Measurements from ENCODE around the gene TCAF1.
"Not testable (repeated sequence)": the region's sequence is repeated elsewhere in the genome, so short reads cannot be mapped to it uniquely, and the experiment has no call there.

TCAF1 gene

GRCh38 chr7:143882020-143882603 is 19.9 kb downstream of the TCAF1 start:
- TF ChIP-seq, protein P1, sequence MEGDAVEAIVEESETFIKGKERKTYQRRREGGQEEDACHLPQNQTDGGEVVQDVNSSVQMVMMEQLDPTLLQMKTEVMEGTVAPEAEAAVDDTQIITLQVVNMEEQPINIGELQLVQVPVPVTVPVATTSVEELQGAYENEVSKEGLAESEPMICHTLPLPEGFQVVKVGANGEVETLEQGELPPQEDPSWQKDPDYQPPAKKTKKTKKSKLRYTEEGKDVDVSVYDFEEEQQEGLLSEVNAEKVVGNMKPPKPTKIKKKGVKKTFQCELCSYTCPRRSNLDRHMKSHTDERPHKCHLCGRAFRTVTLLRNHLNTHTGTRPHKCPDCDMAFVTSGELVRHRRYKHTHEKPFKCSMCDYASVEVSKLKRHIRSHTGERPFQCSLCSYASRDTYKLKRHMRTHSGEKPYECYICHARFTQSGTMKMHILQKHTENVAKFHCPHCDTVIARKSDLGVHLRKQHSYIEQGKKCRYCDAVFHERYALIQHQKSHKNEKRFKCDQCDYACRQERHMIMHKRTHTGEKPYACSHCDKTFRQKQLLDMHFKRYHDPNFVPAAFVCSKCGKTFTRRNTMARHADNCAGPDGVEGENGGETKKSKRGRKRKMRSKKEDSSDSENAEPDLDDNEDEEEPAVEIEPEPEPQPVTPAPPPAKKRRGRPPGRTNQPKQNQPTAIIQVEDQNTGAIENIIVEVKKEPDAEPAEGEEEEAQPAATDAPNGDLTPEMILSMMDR (conservative IDR thresholded peaks at IDR 0.05; ENCODE audit: low read length) = no peak
- peak overlapping the region; percentile 79 for H3K4me3 ChIP-seq (ENCODE audit: low read length)
- DNase-seq (ENCODE audit: low read depth) = peak; percentile 51

DNA sequence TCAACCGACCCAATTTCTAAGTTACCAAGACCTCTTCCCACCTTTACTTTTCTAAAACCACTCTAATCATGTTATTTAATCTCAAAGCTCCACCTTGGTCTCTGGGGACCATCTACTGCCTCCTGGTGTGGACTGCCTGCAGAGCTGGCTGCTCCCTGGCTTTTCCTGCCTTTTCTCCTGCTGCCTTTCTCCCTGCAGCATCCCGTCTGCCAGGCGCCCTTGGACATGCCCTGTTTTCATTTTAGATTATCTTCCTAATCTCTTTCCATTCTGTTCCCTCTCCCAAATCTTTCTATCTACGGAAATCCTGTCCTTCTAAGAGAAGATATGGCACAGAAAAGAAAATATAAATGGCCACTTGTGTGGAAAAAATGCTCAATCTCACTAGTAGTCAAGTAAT is 23.1 kb downstream of the TCAF1 start:
- no peak for DNase-seq (ENCODE audit: low read depth)
- no peak overlapping the region for H3K4me3 ChIP-seq (ENCODE audit: low read length)
- TF ChIP-seq, protein P1 (conservative IDR thresholded peaks at IDR 0.05; ENCODE audit: low read length) = no peak; the same call in 1 of the 2 replicates

GRCh38 chr7:143877098-143877497 is 24.9 kb downstream of the TCAF1 start:
- DNase-seq (ENCODE audit: low read depth) = no peak
- TF ChIP-seq, protein P1 (conservative IDR thresholded peaks at IDR 0.05; ENCODE audit: low read length) = no peak
- no peak overlapping the region for H3K4me3 ChIP-seq (ENCODE audit: low read length)

DNA sequence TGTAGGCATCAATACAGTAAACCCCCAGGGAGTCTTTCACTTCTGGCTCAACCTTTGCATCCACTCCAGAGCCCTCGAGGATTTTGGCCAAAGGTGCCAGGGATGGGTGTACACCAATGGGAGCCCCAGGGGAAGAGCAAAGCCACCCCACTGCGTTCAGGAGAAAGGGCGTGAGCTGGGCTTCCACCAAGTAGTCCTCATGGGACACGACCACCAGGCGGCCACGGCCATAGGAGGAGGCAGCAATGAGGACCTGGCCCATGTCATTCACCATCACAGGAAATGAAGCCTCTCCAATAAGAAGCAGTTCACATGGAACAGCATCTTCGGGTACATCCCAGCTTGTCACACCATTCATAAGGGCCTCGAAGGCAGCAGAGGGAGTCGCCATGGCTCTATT is 25.8 kb downstream of the TCAF1 start:
- DNase-seq (ENCODE audit: low read depth) = no peak
- no peak overlapping the region for H3K4me3 ChIP-seq (ENCODE audit: low read length)
- TF ChIP-seq, protein P1 (conservative IDR thresholded peaks at IDR 0.05; ENCODE audit: low read length) = no peak

- DNase-seq (ENCODE audit: low read depth) = not testable (repeated sequence)
Measured at GRCh38 chr7:143873242-143873641, 28.7 kb downstream of the TCAF1 start.

DNA sequence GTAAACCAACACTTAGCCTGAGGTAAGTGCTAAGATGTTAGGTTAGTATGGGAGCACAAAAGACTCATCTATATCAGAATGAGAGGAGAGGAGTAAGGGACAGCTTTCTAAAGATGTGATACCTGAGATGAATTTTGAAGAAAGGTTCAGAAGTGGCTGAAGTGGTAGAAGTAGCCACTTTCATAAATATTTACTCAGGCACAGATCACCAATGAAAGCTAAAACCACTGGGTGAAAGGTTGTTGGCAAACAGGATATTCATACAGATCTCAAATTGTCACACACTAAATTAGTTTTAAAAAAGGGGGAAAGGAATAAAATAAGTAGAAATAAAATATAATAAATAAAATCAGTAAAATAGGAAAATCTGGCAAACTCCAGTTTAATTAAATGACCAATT is 30.4 kb downstream of the TCAF1 start:
- not testable (repeated sequence) for DNase-seq (ENCODE audit: low read depth); H3K4me3 ChIP-seq (ENCODE audit: low read length)

More at GRCh38 chr7:143873242-143873641, 28.7 kb downstream of the TCAF1 start:
- H3K4me3 ChIP-seq (ENCODE audit: low read length) = not testable (repeated sequence)

GRCh38 chr7:143857994-143858393 is 44.0 kb downstream of the TCAF1 start:
- DNase-seq (ENCODE audit: low read depth); H3K4me3 ChIP-seq (ENCODE audit: low read length): not testable (repeated sequence)

GRCh38 chr7:143855443-143855842 is 46.5 kb downstream of the TCAF1 start:
- DNase-seq (ENCODE audit: low read depth); H3K4me3 ChIP-seq (ENCODE audit: low read length): not testable (repeated sequence)

- TF ChIP-seq, protein P1 (conservative IDR thresholded peaks at IDR 0.05; ENCODE audit: low read length) = no peak
- no peak for DNase-seq (ENCODE audit: low read depth)
- H3K4me3 ChIP-seq (ENCODE audit: low read length) = no peak overlapping the region
Measured at GRCh38 chr7:143850682-143851081, 51.3 kb downstream of the TCAF1 start.

Measured in AG10803 (cell line).